HG02642 (cell line): Measurements from ENCODE around the gene CATSPERB.
"Not testable (repeated sequence)": the region's sequence is repeated elsewhere in the genome, so short reads cannot be mapped to it uniquely, and the experiment has no call there.

ENCODE experiments used
- ATAC-seq: cut with Tn5 transposase; IDR thresholded peaks from one replicate; pipeline ENCODE4 v1.9.1; 2021; ENCODE audit warnings: mild to moderate bottlenecking; ENCODE audit not compliant: unreplicated experiment, poor library complexity

CATSPERB gene

DNA sequence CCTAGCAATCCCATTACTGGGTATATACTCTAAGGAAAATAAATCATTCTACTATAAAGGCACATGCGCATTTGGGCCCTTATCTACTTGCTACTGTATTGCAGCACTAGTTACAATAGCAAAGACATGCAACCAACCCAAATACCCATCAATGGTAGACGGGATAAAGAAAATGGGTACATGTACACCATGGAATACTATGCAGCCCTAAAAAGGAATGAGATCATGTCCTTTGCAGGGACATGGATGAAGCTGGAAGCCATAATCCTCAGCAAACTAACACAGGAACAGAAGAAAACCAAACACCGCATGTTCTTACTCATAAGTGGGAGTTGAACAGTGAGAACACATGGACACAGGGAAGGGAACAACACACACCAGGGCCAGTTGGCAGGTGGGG is 54.2 kb downstream of the CATSPERB start:
- not testable (repeated sequence) for ATAC-seq

DNA sequence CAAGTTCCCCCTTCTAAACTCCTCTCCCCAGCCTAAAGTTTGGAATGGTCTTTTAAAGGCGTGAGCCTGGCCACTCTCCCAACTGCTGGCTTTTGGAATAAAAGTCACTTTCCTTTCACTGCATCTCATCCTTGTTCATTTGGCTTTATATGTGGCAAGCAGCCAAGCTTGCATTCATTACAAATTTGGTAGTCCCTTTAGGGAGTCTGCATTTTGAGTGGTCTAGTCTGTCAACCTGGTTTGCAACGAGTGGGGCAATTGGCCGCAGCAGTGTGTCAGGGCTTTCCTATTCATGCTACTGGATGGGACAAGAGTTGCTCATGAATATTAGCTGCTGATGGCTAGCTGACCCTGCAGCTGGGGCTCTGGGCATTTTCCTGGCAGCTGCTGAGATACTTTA is 57.0 kb downstream of the CATSPERB start:
- ATAC-seq = no peak

DNA sequence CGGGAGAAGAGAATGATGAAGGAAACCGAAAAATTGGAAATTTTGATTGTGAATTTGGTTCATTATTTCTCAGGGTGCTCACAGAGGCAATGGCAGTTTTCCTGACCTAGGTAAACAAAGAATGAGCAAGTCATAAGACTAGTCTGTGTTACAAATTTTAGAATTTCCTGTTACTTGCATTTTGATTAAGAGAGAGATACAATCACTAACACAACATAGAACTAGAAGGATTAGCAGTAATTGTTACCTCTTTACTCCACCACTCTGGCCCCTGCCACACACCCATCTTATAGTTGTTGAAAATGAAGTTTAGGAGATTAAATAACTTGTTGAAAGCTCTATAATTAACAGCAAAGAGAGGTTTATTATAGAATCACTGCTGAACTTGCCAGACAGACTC is 62.0 kb downstream of the CATSPERB start:
- ATAC-seq = no peak

DNA sequence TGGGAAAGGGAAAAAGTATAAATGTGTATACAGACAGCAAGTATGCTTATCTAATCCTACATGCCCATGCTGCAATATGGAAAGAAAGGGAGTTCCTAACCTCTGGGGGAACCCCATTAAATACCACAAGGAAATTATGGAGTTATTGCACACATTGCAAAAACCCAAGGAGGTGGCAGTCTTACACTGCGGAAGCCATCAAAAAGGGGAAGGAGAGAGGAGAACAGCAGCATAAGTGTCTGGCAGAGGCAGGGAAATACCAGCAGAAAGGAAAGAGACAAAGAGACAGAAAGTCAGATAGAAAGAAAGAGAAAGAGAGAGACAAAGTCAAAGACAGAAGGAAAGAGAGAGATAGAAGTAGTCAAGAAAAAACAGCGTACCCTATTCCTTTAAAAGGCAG is 64.8 kb downstream of the CATSPERB start:
- ATAC-seq = not testable (repeated sequence)

DNA sequence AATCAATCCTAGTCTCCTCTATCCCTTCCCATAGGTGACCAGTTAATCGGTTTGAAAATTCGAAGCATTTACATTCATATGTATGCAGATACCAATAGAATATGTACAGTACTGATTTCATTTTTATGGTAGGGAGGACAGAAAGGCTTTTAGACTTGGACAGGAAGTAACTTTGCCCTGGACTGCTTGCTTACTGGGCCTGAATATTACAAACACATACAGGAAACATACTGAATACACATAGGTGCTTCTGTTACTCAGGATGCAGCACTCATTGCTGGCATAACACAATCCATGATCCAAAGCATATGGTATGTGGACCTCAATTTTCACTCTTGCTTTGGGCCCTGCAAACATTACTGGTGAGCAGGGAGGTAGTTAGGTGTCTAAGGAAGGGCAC is 71.1 kb downstream of the CATSPERB start:
- ATAC-seq = no peak

DNA sequence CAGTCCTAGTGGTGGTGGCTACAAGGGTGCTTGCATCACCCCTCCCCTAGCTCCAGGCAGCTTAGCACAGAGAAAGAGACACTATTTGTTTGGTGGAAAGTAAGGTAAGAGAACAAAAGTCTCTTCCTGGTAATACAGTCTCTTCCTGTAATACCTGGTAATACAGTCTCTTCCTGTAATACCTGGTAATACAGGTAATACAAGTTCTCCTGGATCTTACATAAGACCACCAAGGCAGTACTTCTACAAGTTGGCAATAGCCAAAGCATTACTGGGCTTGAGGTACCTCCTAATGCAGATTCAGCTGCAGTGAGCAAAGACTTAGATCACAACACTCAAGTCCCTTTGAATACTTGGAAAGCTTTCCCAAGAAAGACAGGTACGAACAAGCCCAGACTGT is 77.0 kb downstream of the CATSPERB start:
- ATAC-seq = no peak

DNA sequence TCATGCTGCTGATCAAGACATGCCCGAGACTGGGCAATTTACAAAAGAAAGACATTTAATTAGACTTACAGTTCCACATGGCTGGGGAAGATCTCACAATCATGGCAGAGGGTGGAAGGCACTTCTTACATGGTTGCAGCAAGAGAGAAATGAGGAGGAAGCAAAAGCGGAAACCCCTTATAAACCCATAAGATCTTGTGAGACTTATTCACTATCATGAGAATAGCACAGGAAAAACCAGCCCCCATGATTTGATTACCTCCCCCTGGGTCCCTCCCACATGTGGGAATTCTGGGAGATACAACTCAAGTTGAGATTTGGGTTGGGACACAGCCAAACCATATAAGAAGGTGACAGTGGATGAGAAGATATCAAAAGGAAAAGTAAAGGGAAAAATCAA is 78.4 kb downstream of the CATSPERB start:
- ATAC-seq = no peak

DNA sequence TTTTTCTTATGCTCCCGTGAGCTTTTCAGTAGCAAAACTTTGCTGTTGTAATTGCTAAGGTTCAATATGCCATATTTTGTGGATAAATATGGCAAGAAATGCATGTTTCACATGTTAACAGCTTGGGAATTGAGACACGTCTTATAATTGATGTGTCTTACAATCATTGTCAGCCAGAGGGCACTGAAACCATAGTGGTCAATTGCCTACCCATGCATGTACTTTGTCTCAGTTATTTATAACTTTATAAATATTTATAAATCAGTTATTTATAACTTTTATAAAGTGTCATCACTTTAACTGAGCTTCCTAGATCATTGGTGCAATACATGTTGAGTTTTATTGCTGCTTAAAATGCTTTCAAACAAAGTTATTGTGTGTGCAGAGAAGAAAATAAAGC is 82.0 kb downstream of the CATSPERB start:
- ATAC-seq = no peak

DNA sequence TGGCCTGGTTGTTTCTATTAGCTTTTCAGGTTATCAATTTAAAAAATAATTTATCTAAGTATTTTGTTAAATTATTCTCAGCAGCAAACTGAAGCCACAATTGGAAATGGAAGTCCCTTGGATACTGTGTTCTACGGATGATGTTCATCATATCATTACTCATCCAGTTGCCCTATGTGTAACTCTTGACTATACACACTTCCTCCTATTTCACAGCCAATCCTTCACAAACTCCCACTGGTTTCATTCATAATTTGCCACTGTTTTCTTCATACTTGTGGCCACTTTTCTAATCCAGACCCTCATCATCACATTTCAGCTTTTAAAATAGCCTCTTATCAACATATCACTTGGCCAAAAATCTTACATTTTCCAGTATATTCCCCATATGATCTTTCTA is 84.0 kb downstream of the CATSPERB start:
- ATAC-seq = no peak

DNA sequence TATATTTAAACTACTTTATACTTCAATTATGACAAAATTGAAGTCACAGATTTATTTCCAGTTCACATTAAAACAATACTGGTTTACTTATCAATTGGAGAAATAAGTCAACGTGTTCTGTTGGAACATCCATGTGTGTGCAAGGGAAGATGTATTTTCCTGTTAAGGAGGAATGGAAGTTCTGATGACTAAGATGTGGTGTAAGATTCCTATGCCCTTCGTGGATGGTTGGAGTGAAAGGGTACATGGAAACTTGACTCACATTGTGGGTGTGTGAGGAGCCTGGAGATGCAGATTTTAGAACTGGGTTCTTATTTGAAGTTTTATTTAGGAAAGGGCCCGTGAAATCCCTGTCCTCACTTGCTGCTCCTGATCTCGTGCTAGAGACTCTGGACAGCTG is 95.3 kb downstream of the CATSPERB start:
- ATAC-seq = no peak

DNA sequence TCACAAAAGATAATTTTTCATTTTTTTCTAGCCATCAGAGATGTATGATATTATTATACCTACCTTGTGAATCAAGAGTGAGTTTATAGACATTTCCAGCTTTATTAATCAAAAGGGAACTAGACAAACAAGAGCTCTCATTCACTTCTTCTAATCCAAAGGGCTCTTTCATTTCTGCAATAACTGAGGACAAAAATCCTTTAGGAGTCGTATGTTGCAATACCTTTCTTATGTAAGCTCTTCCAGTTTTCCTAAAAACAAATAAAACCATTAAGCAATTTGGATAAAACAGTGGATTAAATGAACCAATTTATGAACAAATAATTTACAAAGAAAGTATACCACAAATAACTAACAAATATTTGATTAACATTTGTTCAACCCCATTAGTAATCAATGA is 107.1 kb downstream of the CATSPERB start:
- no peak for ATAC-seq

DNA sequence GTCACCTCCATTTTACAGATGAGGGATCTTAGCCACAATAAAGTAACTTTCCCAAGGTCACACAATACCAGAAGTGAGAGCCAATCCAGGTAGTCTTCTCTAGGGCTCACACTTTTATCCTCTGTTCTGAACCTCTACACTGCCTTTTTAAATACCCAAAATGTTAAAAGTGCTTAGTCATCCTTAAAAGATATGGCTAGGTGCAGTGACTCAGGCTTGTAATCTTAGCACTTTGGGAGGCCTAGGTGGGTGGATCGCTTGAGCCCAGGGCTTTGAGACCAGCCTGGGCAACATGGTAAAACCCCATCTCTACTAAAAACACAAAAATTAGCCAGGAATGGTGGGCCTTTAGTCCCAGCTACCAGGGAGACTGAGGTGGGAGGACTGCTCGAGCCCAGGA is 117.7 kb downstream of the CATSPERB start:
- no peak for ATAC-seq

DNA sequence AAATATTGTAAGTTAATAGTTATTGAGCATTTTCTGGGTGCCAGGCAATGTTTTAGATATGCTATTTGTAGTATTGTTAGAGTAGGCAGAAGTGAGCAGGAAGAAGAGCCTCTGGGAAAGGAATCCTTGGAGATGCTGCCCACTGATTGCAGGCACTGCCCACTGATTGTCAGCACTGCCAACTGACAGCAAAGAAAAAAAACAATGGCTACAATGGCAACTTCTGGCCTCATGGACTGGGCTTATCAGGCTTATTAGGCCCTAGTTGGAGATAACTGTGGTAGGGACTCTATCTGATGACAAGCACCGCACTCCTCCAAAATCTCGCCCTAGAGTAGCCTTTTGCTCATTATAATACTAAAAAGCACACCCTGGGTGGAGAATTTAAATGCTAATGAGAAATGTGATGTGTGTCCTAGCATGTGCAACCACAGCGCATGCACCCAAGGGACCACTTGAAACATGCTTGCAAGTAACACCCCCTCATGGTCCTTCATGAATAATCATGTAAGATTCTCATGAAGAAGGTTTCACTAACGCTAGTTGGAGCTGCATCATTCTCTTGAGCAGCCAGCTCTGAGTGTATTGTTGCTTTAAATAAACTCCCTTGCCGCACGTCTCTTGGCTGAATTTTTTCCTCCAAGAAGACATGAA is 118.3 kb downstream of the CATSPERB start:
- ATAC-seq = no peak

DNA sequence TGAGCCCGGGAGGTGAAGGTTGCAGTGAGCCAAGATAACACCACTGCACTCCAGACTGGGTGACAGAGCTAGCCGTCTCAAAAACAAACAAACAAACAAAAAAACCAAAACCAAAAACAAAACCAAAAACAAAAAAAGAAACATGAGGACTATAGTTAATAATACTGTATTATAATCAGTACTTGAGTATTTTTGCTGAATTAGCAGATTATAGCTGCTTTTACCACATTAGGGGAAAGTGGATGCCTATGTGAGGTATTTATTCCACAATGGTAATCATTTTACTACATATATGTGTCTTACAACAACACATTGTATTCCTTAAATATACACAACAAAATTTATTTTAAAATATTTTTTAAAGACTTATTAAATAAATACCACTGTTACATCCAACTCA is 120.4 kb downstream of the CATSPERB start:
- no peak for ATAC-seq

DNA sequence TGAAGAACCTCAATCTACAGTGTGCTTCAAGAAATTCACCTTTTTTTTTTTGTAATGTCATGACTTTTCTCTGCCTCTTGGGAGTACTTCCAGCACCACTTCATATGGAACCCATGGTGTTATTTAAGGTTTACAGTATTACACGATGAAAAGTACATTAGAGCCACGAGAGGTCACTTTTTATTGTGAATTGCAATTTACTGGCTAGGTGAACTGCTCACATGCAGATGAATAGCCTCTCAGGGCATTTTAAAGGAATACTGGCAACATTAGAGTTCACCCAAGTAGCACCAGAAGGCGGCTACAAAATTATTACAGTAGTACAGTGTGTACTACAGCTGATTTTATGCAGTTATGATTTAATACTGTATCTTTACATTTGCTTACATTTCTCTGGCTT is 122.7 kb downstream of the CATSPERB start:
- ATAC-seq = no peak

DNA sequence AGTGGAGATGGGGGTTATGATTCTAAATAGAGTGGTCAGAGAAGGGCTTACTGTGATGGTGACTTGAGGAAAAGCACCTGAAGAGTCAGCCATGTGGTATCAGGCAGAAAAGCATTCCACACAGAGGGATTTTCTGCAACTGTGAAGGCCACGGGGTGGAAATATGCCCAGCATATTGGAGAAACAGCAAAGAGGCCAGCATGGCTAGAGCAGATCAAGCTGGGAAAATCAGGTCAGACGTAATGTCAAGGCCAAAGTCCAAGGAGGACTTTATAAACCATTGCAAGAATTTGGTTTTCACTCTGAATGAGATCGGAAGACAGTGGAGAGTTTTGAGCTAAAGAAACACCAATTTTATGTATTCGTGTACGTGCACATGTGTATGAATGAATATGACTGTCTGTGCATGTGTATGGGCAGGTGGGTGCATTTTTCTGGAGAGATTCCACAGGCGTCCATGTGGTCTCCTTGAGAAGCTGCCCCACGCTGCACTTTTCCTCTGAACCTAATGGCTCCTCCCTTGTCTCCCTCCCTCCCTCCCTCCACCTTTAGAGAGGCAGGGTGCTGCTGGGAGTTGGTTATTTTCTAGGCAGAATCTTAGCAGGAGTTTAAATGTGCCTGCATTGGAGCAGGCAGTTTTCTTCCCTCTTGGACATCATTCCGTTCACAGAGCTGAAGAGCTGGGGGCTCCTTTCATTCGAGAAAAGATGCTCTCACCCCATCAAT is 124.4 kb downstream of the CATSPERB start:
- ATAC-seq = no peak

DNA sequence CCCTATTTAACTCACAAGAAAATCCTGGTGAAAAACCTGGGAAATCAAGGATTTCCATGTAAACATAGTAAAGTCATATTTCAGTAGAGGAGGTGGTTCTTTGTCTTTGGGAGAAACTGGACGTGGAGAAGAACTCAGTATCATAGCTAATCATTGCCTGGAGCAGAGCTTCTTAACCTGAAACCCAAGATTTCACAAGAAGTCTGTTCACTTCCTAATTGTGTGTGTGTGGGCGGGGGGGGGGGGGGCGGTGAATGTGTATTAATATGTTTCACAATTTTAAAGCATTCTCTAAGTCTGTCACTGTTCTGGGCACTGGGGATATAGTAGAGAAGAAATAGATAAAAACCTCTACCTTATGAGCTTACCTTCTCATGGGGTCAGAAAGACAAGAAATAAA is 125.0 kb downstream of the CATSPERB start:
- no peak for ATAC-seq

DNA sequence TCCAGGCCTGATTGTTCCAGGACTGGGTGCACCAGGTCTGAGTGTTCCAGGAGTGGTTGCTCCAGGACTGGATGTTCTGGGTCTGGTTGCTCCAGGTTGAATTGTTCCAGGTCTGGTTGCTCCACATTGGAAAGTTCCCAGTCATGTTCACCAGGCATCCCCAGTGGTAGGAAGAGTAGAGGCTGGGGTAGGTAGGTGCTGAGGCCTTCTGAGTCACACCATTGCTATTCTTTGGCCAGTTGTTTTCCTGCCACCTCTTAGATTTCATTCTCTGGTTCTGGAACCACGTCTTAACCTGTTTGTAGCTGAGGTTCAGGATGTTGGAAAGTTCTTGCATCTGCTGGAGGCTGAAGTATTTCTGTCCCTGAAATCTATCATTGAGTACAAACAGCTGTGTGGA is 127.3 kb downstream of the CATSPERB start:
- ATAC-seq = not testable (repeated sequence)

DNA sequence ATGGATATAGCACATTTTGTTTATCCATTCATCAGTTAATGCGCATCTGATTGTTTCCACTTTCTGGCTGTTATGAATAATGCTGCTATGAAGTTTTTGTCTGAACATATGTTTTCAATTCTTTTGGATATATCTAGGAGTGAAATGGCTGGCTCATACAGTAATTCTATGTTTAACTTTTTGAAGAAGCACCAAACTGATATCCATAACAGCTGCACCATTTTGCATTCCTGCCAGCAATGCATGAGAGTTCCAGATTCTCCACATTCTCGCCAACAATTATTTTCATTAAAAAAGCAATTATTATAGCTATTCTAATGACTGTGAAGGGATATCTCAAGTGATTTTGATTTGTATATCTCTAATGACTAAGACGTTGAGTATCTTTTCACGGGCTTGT is 131.9 kb downstream of the CATSPERB start:
- ATAC-seq = no peak

DNA sequence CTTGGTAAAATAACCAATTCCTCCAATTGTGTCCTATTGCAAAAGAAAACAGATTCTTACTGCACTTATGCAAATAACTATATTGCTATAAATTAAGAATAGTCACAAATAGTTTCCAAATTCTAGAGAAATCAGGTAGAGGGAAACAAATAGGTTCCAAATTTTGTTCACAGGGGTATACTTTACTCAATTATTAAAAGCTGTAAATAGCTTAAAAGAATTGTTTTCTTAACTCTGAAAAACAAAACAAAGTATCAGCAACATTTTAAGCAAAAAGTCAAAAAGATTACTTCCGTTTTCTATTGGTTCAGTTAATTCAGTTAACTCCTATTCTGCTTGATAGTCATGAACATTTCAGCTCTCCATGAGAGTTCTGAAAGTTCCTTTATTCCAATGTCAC is 136.2 kb downstream of the CATSPERB start:
- no peak for ATAC-seq

DNA sequence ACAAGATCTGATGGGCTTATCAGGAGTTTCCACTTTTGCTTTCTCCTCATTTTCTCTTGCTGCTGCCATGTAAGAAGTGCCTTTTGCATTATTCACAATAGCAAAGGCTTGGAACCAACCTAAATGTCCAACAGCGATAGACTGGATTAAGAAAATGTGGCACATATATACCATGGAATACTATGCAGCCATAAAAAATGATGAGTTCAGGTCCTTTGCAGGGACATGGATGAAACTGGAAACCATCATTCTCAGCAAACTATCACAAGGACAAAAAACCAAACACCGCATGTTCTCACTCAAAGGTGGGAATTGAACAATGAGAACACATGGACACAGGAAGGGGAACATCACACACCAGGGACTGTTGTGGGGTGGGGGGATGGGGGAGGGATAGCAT is 137.9 kb downstream of the CATSPERB start:
- not testable (repeated sequence) for ATAC-seq

DNA sequence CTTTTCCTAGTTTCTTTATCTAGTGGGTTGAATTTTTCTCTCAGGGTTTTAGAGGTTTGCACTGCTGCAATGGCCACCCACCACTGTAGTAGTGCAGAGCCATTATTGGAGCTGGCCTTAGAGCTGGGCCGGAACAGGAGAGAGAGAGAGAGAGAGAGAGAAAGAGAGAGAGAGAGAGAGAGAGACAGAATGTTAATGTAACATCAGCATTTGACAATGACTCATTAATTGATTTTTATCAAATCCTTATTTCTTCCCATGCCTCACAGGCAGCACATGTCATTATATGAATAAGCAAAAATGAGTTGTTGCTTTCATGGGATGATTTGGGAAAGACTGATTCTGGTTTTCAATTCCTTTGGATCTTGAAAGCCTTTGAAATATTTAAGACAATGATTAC is 145.5 kb downstream of the CATSPERB start:
- no peak for ATAC-seq
